HL-60 (cell line): Measurements from ENCODE around the gene BSN.

Experiments
- CTCF ChIP-seq: IDR thresholded peaks from one replicate; pipeline ENCODE4 v1.5.1; 2011; ENCODE audit warnings: low read length, control low read depth, inconsistent platforms; ENCODE audit not compliant: insufficient read depth
- POLR2AphosphoS5 ChIP-seq: IDR thresholded peaks from 2 replicates; pipeline ENCODE4 v1.6.1; 2012; ENCODE audit warnings: low read depth

- no peak for TF ChIP-seq CTCF
- 0 out of 2 replicates have a peak, but pooled peaks have one; percentile 1 for TF ChIP-seq POLR2AphosphoS5
Observed at GRCh38 chr3:49680493-49681231, 126.4 kb downstream of the BSN start.
